MM.1S (cell line): ENCODE data around the gene ENGASE.

Source experiments
- DNase-seq: peaks from one replicate; pipeline ENCODE4 v3.0.0-alpha.2; 2015
- H2AFZ ChIP-seq: fragments of 300-600 bp; sonication (generic); 2 replicates; pipeline ENCODE4 v1.6.0; 2016; ENCODE audit warnings: antibody characterized with exemption, low read length
- H3F3A ChIP-seq: fragments of 300-600 bp; sonication (generic); 2 replicates; pipeline ENCODE4 v1.6.1; 2016; ENCODE audit warnings: mild to moderate bottlenecking, antibody characterized with exemption, low read length, moderate library complexity, mixed read lengths; ENCODE audit not compliant: insufficient read depth
- H3K27ac ChIP-seq: fragments of 300-600 bp; sonication (generic); 2 replicates; pipeline ENCODE4 v1.5.1; 2016; ENCODE audit warnings: mild to moderate bottlenecking, low read length
- H3K27me3 ChIP-seq: fragments of 300-600 bp; sonication (generic); replicated peaks from 2 replicates; pipeline ENCODE4 v1.6.0; 2016; ENCODE audit warnings: low read length; ENCODE audit not compliant: insufficient read depth
- H3K36me3 ChIP-seq: fragments of 300-600 bp; sonication (generic); replicated peaks from 2 replicates; pipeline ENCODE4 v1.6.1; 2016; ENCODE audit warnings: mild to moderate bottlenecking, low read length, mixed read lengths; ENCODE audit not compliant: insufficient read depth
- H3K4me1 ChIP-seq: fragments of 300-600 bp; sonication (generic); 2 replicates; pipeline ENCODE4 v1.6.1; 2016; ENCODE audit warnings: low read length, mixed read lengths
- H3K4me2 ChIP-seq: fragments of 300-600 bp; sonication (generic); 2 replicates; pipeline ENCODE4 v1.6.0; 2016; ENCODE audit warnings: low read depth, low read length
- H3K4me3 ChIP-seq: fragments of 300-600 bp; sonication (generic); 2 replicates; pipeline ENCODE4 v1.5.1; 2016; ENCODE audit warnings: low read length, mixed read lengths
- H3K79me2 ChIP-seq: fragments of 300-600 bp; sonication (generic); 2 replicates; pipeline ENCODE4 v1.6.1; 2016; ENCODE audit warnings: mixed run types, low read length, mixed read lengths
- H3K9ac ChIP-seq: fragments of 300-600 bp; sonication (generic); 2 replicates; pipeline ENCODE4 v1.6.1; 2016; ENCODE audit warnings: low read length, mixed read lengths
- H3K9me2 ChIP-seq: fragments of 300-600 bp; sonication (generic); replicated peaks from 2 replicates; pipeline ENCODE4 v1.6.1; 2016; ENCODE audit warnings: mild to moderate bottlenecking, low read length, mixed read lengths; ENCODE audit not compliant: insufficient read depth
- H3K9me3 ChIP-seq: fragments of 300-600 bp; sonication (generic); replicated peaks from 2 replicates; pipeline ENCODE4 v1.6.1; 2016; ENCODE audit warnings: mild to moderate bottlenecking, low read length, mixed read lengths; ENCODE audit not compliant: insufficient read depth
- H4K20me1 ChIP-seq: fragments of 300-600 bp; sonication (generic); 2 replicates; pipeline ENCODE4 v1.6.1; 2016; ENCODE audit warnings: mild to moderate bottlenecking, low read length, moderate library complexity, mixed read lengths; ENCODE audit not compliant: insufficient read depth
- EZH2 ChIP-seq: fragments of 300-600 bp; sonication (generic); optimal IDR thresholded peaks from 2 replicates; pipeline ENCODE3; 2017; ENCODE audit warnings: low read depth, mild to moderate bottlenecking, antibody characterized with exemption, low read length, mixed read lengths
- EZH2phosphoT487 ChIP-seq: fragments of 300-600 bp; sonication (generic); IDR thresholded peaks from 2 replicates; pipeline ENCODE4 v1.6.1; 2018; ENCODE audit warnings: antibody characterized with exemption, low read length
- TF ChIP-seq, protein P1 (sequence below): fragments of 300-600 bp; sonication (generic); IDR thresholded peaks from 2 replicates; pipeline ENCODE4 v1.5.1; 2016; ENCODE audit warnings: antibody characterized with exemption, low read length, mixed read lengths

ENGASE gene

DNA sequence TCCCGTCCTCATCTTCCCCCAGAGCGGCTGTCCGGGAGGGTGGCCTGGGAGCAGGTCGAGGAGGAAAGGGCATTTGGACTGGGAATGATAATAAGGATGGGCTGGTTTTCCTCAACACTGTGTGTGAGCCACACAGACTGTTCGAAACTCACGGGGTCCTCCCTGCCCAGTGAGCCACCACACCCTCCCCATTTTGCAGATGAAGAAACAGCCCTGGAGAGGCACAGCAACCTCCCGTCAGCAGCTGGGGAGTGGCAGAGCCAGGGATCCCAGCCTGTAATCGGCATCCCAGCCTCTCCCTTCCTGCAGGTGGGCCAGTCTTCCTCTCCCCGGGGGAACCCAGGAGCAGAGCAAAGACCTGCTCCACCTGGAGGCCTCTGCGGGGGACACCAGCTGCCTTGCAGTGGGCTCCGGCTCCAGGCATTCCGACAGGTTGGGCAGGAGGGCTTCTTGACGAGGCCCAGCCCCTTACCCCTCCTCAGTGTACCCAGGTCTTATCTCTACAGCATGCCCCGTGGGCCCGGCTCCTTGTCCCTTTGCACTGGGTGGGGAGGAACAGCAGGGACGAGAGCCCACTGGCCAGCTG lies 23.8 kb downstream of the ENGASE start:
- no peaks in the 10 kb centered on the region for H3K4me1 ChIP-seq
- H2AFZ ChIP-seq = no peak overlapping the region
- H3K9me2 ChIP-seq = no peaks in the 10 kb centered on the region
- no peaks in the 10 kb centered on the region for H3K79me2 ChIP-seq
- H3K9ac ChIP-seq = no peak overlapping the region
- no peak overlapping the region for H3K27ac ChIP-seq
- H3K9me3 ChIP-seq = no peaks in the 10 kb centered on the region
- H3K27me3 ChIP-seq = peaks cover 95% of the 10 kb centered on the region
- no peaks in the 10 kb centered on the region for H4K20me1 ChIP-seq
- H3K4me2 ChIP-seq = no peak overlapping the region
- DNase-seq = no peak
- H3F3A ChIP-seq = no peaks in the 10 kb centered on the region
- H3K4me3 ChIP-seq = no peak overlapping the region
- TF ChIP-seq EZH2 = no peak
- no peak for TF ChIP-seq EZH2phosphoT487
- TF ChIP-seq, protein P1, sequence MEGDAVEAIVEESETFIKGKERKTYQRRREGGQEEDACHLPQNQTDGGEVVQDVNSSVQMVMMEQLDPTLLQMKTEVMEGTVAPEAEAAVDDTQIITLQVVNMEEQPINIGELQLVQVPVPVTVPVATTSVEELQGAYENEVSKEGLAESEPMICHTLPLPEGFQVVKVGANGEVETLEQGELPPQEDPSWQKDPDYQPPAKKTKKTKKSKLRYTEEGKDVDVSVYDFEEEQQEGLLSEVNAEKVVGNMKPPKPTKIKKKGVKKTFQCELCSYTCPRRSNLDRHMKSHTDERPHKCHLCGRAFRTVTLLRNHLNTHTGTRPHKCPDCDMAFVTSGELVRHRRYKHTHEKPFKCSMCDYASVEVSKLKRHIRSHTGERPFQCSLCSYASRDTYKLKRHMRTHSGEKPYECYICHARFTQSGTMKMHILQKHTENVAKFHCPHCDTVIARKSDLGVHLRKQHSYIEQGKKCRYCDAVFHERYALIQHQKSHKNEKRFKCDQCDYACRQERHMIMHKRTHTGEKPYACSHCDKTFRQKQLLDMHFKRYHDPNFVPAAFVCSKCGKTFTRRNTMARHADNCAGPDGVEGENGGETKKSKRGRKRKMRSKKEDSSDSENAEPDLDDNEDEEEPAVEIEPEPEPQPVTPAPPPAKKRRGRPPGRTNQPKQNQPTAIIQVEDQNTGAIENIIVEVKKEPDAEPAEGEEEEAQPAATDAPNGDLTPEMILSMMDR = no peak
- no peaks in the 10 kb centered on the region for H3K36me3 ChIP-seq

DNA sequence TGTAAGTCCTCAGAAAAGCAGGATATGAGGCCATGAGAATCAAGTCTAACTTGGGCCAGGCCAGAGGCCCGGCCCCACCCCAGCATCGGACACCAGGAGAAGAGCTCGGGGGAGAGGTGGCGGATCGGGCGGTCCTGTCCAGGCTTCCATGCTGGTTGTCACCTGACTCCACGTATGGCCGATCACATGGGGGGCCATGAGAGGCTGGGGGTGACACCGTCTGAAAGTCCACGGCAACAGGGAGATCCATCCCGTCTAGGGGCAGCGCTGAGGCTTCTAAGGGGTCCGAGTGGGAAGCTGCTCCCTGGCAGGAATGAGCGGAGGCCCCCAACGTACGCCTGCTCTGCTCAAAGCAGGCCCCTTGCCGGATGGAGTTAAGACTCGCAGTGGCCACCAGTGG lies 25.8 kb downstream of the ENGASE start:
- Histone ChIP-seq H3K9me3 (no peaks in the 10 kb centered on the region), H3K4me3 (no peak overlapping the region), H3K79me2 (no peaks in the 10 kb centered on the region), H3K9ac (no peak overlapping the region), H3F3A (no peaks in the 10 kb centered on the region), H3K9me2 (no peaks in the 10 kb centered on the region), H2AFZ (no peak overlapping the region), H3K36me3 (no peaks in the 10 kb centered on the region), H3K4me2 (no peak overlapping the region), H3K27ac (no peak overlapping the region), H3K27me3 (peaks cover 95% of the 10 kb centered on the region), H3K4me1 (no peaks in the 10 kb centered on the region), H4K20me1 (no peaks in the 10 kb centered on the region)
- no peak for DNase-seq
- TF ChIP-seq, protein P1 = no peak
- TF ChIP-seq EZH2phosphoT487 (no peak), EZH2 (no peak)

DNA sequence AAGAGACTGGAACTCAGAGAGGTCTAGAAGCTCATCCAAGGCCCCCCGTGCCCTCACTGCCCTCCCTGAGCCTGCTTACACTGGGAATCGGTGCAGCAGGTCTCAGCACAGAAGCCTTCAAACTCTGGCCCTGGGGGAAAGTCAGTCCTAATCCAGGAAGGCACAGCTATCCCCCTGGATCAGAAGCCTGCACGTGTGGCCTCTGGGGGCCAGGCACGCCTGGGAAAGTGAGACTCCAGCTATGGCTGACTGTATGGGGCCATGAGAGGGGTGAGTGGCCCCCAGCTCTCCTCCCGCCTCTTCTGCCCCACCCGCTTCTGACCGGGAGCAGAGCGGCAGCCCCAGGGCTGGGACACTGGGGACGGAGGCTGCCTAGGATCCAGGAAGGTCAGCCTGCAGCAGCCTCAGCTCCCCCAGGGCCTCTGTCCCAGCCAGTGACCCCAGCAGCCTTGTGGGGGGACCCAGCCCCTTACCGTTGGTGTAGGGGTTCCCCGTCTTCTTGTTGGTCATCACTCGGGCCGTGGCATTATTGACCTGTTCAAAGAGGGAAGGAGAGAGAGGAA lies 26.6 kb downstream of the ENGASE start:
- H3K27me3 ChIP-seq = peaks cover 95% of the 10 kb centered on the region
- no peak overlapping the region for H2AFZ ChIP-seq

More for the DNA sequence above, 26.6 kb downstream of the ENGASE start:
- H3K79me2 ChIP-seq = no peaks in the 10 kb centered on the region
- DNase-seq = no peak
- H3K4me2 ChIP-seq = no peak overlapping the region
- H3K4me3 ChIP-seq = no peak overlapping the region
- no peaks in the 10 kb centered on the region for H4K20me1 ChIP-seq
- H3K9me3 ChIP-seq = no peaks in the 10 kb centered on the region
- H3F3A ChIP-seq = no peaks in the 10 kb centered on the region
- H3K36me3 ChIP-seq = no peaks in the 10 kb centered on the region
- H3K9me2 ChIP-seq = no peaks in the 10 kb centered on the region
- no peak overlapping the region for H3K9ac ChIP-seq
- H3K27ac ChIP-seq = no peak overlapping the region
- TF ChIP-seq, protein P1 = no peak
- TF ChIP-seq EZH2phosphoT487 (no peak), EZH2 (no peak)
- no peaks in the 10 kb centered on the region for H3K4me1 ChIP-seq
